OCI-LY1 (cell line): ENCODE measurements around the gene ITPRID2.

Experiments used
- EZH2 ChIP-seq: fragments of 200-600 bp; sonication (generic), shearing (Covaris generic); IDR thresholded peaks from 2 replicates; pipeline ENCODE4 v1.8.0; 2017; ENCODE audit warnings: borderline replicate concordance, mixed run types, mild to moderate bottlenecking, antibody characterized with exemption, low read length, moderate library complexity, mixed read lengths
- TF ChIP-seq, protein P1 (sequence below): fragments of 200-600 bp; sonication (generic), shearing (Covaris generic); IDR thresholded peaks from 2 replicates; pipeline ENCODE4 v1.5.1; 2017; ENCODE audit warnings: mild to moderate bottlenecking, antibody characterized with exemption, low read length, moderate library complexity, mixed read lengths

DNA sequence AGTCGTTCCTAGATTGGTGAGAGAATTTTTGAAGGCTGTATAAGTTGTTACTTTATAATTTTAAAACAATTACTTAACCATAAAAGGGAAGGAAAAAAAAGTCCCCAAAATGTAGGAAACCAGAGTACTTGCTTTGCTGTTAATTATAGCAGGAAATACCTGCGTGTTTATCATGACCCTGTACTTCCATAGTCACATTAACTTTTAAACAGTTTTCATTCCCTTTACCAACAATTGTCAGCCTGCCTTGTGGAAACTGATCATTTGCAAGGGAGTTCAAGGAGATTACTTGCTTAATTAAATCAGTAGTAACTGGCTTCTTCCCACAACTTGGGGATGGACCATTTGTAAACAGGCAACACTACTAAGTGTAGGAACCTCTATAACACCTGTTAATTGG, 6.4 kb upstream of the ITPRID2 start:
- TF ChIP-seq EZH2: no peak
- TF ChIP-seq, protein P1, sequence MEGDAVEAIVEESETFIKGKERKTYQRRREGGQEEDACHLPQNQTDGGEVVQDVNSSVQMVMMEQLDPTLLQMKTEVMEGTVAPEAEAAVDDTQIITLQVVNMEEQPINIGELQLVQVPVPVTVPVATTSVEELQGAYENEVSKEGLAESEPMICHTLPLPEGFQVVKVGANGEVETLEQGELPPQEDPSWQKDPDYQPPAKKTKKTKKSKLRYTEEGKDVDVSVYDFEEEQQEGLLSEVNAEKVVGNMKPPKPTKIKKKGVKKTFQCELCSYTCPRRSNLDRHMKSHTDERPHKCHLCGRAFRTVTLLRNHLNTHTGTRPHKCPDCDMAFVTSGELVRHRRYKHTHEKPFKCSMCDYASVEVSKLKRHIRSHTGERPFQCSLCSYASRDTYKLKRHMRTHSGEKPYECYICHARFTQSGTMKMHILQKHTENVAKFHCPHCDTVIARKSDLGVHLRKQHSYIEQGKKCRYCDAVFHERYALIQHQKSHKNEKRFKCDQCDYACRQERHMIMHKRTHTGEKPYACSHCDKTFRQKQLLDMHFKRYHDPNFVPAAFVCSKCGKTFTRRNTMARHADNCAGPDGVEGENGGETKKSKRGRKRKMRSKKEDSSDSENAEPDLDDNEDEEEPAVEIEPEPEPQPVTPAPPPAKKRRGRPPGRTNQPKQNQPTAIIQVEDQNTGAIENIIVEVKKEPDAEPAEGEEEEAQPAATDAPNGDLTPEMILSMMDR: no peak
